ENCODE results near the gene GLOD4. TPM values are rescaled to one million over a fixed set of nuclear protein-coding genes. Genes with fewer than 3 reads are reported as not detected.

GLOD4 gene
- total RNA-seq, 1 experiment from 2014 or later, result 33.8 TPM

DNA sequence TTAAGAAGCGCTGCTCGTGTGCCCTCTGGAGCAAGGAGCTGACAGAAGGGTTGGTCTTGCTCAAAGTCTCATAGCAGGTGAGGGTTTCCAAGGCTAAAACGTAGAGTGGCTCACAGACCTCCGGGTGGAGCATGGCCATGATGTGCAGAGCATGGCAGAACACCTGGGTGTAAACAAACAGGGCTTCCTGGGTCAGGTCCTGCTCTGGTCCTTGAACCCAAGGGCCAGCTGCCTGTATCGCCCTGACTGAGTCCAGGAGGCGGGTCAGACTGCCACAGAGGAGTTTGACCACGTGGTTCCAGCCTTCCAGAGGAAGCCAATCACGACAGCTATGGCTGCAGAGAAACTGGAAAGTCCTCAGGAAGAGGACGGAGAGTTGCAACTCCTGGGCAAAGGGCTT is 37.1 kb downstream of the GLOD4 start:
- ChIA-PET CTCF (no interaction called here), POLR2A (ENCODE audit: unreplicated experiment) (no interaction called here)
- Histone ChIP-seq H3K9ac (ENCODE audit: low read length) (no peak overlapping the region), H3K4me3 (ENCODE audit: low read length) (no peak overlapping the region), H3K79me2 (ENCODE audit: low read length) (peaks cover 73% of the 10 kb centered on the region), H3F3A (ENCODE audit: low read length, unreplicated experiment) (peaks cover 4% of the 10 kb centered on the region), H3K27me3 (ENCODE audit: low read length) (no peaks in the 10 kb centered on the region), H2AFZ (ENCODE audit: low read length) (no peak overlapping the region), H3K9me3 (ENCODE audit: low read length) (no peaks in the 10 kb centered on the region), H3K4me1 (ENCODE audit: insufficient read depth, low read length) (peaks cover 4% of the 10 kb centered on the region), H3K27ac (ENCODE audit: low read length) (no peak overlapping the region), H3K4me2 (ENCODE audit: low read length) (no peak overlapping the region), H3K9me2 (replicated peaks; ENCODE audit: low read length) (no peaks in the 10 kb centered on the region), H4K20me1 (ENCODE audit: low read length) (peaks cover 6% of the 10 kb centered on the region), H3K36me3 (ENCODE audit: low read depth, low read length) (peaks cover 41% of the 10 kb centered on the region)
- DNase-seq (no peak), ATAC-seq (no peak)
- TF ChIP-seq, protein P1, sequence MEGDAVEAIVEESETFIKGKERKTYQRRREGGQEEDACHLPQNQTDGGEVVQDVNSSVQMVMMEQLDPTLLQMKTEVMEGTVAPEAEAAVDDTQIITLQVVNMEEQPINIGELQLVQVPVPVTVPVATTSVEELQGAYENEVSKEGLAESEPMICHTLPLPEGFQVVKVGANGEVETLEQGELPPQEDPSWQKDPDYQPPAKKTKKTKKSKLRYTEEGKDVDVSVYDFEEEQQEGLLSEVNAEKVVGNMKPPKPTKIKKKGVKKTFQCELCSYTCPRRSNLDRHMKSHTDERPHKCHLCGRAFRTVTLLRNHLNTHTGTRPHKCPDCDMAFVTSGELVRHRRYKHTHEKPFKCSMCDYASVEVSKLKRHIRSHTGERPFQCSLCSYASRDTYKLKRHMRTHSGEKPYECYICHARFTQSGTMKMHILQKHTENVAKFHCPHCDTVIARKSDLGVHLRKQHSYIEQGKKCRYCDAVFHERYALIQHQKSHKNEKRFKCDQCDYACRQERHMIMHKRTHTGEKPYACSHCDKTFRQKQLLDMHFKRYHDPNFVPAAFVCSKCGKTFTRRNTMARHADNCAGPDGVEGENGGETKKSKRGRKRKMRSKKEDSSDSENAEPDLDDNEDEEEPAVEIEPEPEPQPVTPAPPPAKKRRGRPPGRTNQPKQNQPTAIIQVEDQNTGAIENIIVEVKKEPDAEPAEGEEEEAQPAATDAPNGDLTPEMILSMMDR (conservative IDR thresholded peaks at IDR 0.05; ENCODE audit: low read depth, low read length), result no peak
- TF ChIP-seq EZH2 (IDR thresholded peaks at IDR 0.05; ENCODE audit: low read length, unreplicated experiment) (no peak), EZH2phosphoT487 (IDR thresholded peaks at IDR 0.05; ENCODE audit: borderline replicate concordance, low read length) (no peak)
- no TSS peak for BruUV-seq (replicated peaks)
- intact Hi-C loops (cut with micrococcal nuclease), result no loop called here

DNA sequence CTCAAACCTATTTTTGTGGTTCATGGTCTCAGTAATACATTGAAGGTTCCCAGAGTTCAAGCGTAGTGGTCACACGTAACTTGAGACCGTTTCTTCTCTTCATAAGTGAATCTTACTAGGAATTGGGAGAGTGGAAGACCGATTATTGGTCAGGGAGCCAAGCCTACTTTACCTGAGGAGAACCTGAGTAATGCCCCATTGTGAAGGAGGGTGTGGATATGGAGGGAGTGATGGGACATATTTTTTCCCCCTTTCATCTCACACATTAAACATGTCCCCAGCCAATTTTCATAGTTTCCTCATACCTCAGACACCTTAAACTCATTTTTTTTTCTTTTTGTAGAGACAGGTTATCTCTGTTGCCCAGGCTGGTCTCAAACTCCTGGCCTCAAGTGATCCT is 38.9 kb downstream of the GLOD4 start:
- POLR2A ChIA-PET (ENCODE audit: unreplicated experiment), result no interaction called here
- no peaks in the 10 kb centered on the region for H3K9me3 ChIP-seq (ENCODE audit: low read length)
- no peaks in the 10 kb centered on the region for H3K4me1 ChIP-seq (ENCODE audit: insufficient read depth, low read length)
- H3K9me2 ChIP-seq (replicated peaks; ENCODE audit: low read length), result no peaks in the 10 kb centered on the region
- intact Hi-C loops (cut with micrococcal nuclease), result no loop called here
- no peak for DNase-seq
- H3K36me3 ChIP-seq (ENCODE audit: low read depth, low read length), result peaks cover 41% of the 10 kb centered on the region
- H3F3A ChIP-seq (ENCODE audit: low read length, unreplicated experiment), result peaks cover 4% of the 10 kb centered on the region
- H2AFZ ChIP-seq (ENCODE audit: low read length), result no peak overlapping the region
- H4K20me1 ChIP-seq (ENCODE audit: low read length), result peaks cover 3% of the 10 kb centered on the region; the same call in 1 of the 2 replicates
- H3K4me3 ChIP-seq (ENCODE audit: low read length), result no peak overlapping the region
- peaks cover 62% of the 10 kb centered on the region for H3K79me2 ChIP-seq (ENCODE audit: low read length)
- no peak overlapping the region for H3K27ac ChIP-seq (ENCODE audit: low read length)
- ATAC-seq, result no peak
- CTCF ChIA-PET, result no interaction called here
- BruUV-seq (replicated peaks), result no TSS peak
- no peak overlapping the region for H3K9ac ChIP-seq (ENCODE audit: low read length)
- TF ChIP-seq, protein P1 (conservative IDR thresholded peaks at IDR 0.05; ENCODE audit: low read depth, low read length), result no peak
- TF ChIP-seq EZH2phosphoT487 (IDR thresholded peaks at IDR 0.05; ENCODE audit: borderline replicate concordance, low read length) (no peak), EZH2 (IDR thresholded peaks at IDR 0.05; ENCODE audit: low read length, unreplicated experiment) (no peak)
- H3K27me3 ChIP-seq (ENCODE audit: low read length), result no peaks in the 10 kb centered on the region
- H3K4me2 ChIP-seq (ENCODE audit: low read length), result no peak overlapping the region

DNA sequence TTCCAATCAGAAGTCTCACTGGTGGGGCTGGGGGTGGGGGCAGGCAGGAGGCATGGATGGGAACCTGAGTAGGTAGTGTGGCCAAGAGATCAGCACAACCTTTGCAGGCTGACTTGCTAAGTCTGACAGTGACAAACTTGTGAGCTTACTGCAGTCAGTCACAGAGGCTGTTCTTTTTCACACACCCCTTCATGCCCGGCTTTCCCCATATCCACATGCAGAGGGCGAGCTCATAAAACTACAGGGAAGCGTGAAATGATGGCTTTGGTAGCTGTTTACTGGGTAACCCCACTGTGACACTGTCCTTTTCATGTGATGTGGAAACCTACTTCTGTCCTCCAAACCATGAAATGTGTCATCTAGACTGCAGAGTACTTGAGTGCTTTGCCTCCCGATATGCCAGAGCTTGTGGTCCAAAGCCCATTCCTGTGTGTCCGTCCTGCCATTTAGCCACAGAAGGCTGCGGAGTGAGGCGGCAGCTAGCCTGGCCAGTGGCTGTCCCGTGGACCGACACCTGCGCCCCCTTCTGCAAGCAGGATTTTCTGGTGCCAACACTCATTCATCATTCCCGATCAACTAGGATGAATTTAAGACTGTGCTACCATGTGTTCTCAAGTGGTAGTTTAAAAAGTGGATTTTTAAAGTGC is 39.8 kb downstream of the GLOD4 start:
- H3K27me3 ChIP-seq (ENCODE audit: low read length), result no peaks in the 10 kb centered on the region
- H3K36me3 ChIP-seq (ENCODE audit: low read depth, low read length), result peaks cover 34% of the 10 kb centered on the region
- no peak overlapping the region for H3K4me2 ChIP-seq (ENCODE audit: low read length)
- no peaks in the 10 kb centered on the region for H3K4me1 ChIP-seq (ENCODE audit: insufficient read depth, low read length)
- no peak overlapping the region for H2AFZ ChIP-seq (ENCODE audit: low read length)
- no peaks in the 10 kb centered on the region for H3K9me2 ChIP-seq (replicated peaks; ENCODE audit: low read length)
- H3K79me2 ChIP-seq (ENCODE audit: low read length), result peaks cover 53% of the 10 kb centered on the region
- BruUV-seq (replicated peaks), result no TSS peak
- ChIA-PET CTCF (no interaction called here), POLR2A (ENCODE audit: unreplicated experiment) (no interaction called here)
- H3K9ac ChIP-seq (ENCODE audit: low read length), result no peak overlapping the region
- no peaks in the 10 kb centered on the region for H3K9me3 ChIP-seq (ENCODE audit: low read length)
- ATAC-seq (no peak), DNase-seq (no peak)
- peaks cover 4% of the 10 kb centered on the region for H3F3A ChIP-seq (ENCODE audit: low read length, unreplicated experiment)
- peaks cover 3% of the 10 kb centered on the region; the same call in 1 of the 2 replicates for H4K20me1 ChIP-seq (ENCODE audit: low read length)
- H3K4me3 ChIP-seq (ENCODE audit: low read length), result no peak overlapping the region
- intact Hi-C loops (cut with micrococcal nuclease), result no loop called here
- no peak overlapping the region for H3K27ac ChIP-seq (ENCODE audit: low read length)
- TF ChIP-seq EZH2phosphoT487 (IDR thresholded peaks at IDR 0.05; ENCODE audit: borderline replicate concordance, low read length) (no peak), EZH2 (IDR thresholded peaks at IDR 0.05; ENCODE audit: low read length, unreplicated experiment) (no peak)
- TF ChIP-seq, protein P1 (conservative IDR thresholded peaks at IDR 0.05; ENCODE audit: low read depth, low read length), result no peak
